Erythroblast (primary cell): ENCODE measurements around the gene DLX3.
A peak's percentile ranks its signal among the peaks of the same experiment; 100 is the strongest.

ENCODE experiments used
- DNase-seq, 2 experiments: peaks; one replicate each; lab custom pipeline; 2025; lab: John Stamatoyannopoulos, UW
- GATA1 ChIP-seq: IDR thresholded peaks from 2 replicates; pipeline ENCODE4 v1.6.1; 2011; ENCODE audit warnings: low read depth, mild to moderate bottlenecking, control low read depth, low read length, moderate library complexity
- POLR2A ChIP-seq: IDR thresholded peaks from 2 replicates; pipeline ENCODE4 v1.6.1; 2011; ENCODE audit warnings: mild to moderate bottlenecking, low read length

DLX3 gene

GRCh38 chr17:50013079-50013478 is 18.1 kb upstream of the DLX3 start:
- TF ChIP-seq POLR2A = no peak
- no peak for TF ChIP-seq GATA1
- no peak for DNase-seq

- DNase-seq = no peak
- no peak for TF ChIP-seq GATA1
- no peak for TF ChIP-seq POLR2A
These were observed 14.3 kb upstream of the DLX3 start for GRCh38 chr17:50009282-50009681.

GRCh38 chr17:50003911-50004310 is 8.9 kb upstream of the DLX3 start:
- TF ChIP-seq GATA1 (no peak), POLR2A (no peak)
- no peak for DNase-seq

GRCh38 chr17:49998836-49999511 is 4.0 kb upstream of the DLX3 start:
- DNase-seq = no peak
- TF ChIP-seq GATA1 (no peak), POLR2A (no peak)

GRCh38 chr17:49997773-49998703 is 3.0 kb upstream of the DLX3 start:
- TF ChIP-seq GATA1 (no peak), POLR2A (no peak)
- DNase-seq = peak; percentile 85 to 92

GRCh38 chr17:49997301-49997650 is 2.3 kb upstream of the DLX3 start:
- TF ChIP-seq POLR2A = no peak
- no peak for TF ChIP-seq GATA1
- no peak for DNase-seq

- no peak for TF ChIP-seq POLR2A
- no peak for TF ChIP-seq GATA1
- DNase-seq = peak; percentile 30 to 64
These were observed 1.7 kb upstream of the DLX3 start for GRCh38 chr17:49996495-49997300.

GRCh38 chr17:49996121-49996494 is 1.1 kb upstream of the DLX3 start:
- TF ChIP-seq POLR2A = no peak
- no peak for TF ChIP-seq GATA1
- DNase-seq = no peak

GRCh38 chr17:49994085-49995054 is 654 bp downstream of the DLX3 start:
- no peak for DNase-seq

GRCh38 chr17:49993423-49994060 is 1.5 kb downstream of the DLX3 start:
- no peak for TF ChIP-seq GATA1
- no peak for DNase-seq

More at GRCh38 chr17:49994085-49995054, 654 bp downstream of the DLX3 start:
- TF ChIP-seq GATA1 = no peak
- TF ChIP-seq POLR2A = no peak

- TF ChIP-seq GATA1 (no peak), POLR2A (no peak)
- no peak for DNase-seq
These were observed 2.0 kb downstream of the DLX3 start for GRCh38 chr17:49992933-49993422.
